GM23248 (cell line): ENCODE data around the gene CHEK1. TPM values are rescaled to one million over a fixed set of nuclear protein-coding genes. Genes with fewer than 3 reads are reported as not detected.

Experiments
- DNase-seq: peaks from one replicate; pipeline ENCODE4 v3.0.0-alpha.2; 2015
- H2AFZ ChIP-seq: fragments of 200-600 bp; sonication (generic); 2 replicates; pipeline ENCODE4 v1.6.1; 2016; ENCODE audit warnings: antibody characterized with exemption
- H3F3A ChIP-seq: fragments of 200-600 bp; sonication (generic); 2 replicates; pipeline ENCODE4 v1.6.1; 2016; ENCODE audit warnings: mild to moderate bottlenecking, antibody characterized with exemption, mixed run types; ENCODE audit not compliant: insufficient read depth
- H3K27ac ChIP-seq: fragments of 200-600 bp; sonication (generic); 2 replicates; pipeline ENCODE4 v1.5.1; 2016; ENCODE audit warnings: mild to moderate bottlenecking
- H3K27me3 ChIP-seq: fragments of 200-600 bp; sonication (generic); replicated peaks from 2 replicates; pipeline ENCODE4 v1.6.1; 2016; ENCODE audit warnings: mild to moderate bottlenecking; ENCODE audit not compliant: insufficient read depth
- H3K36me3 ChIP-seq: fragments of 200-600 bp; sonication (generic); 2 replicates; pipeline ENCODE4 v1.6.1; 2016; ENCODE audit warnings: low read depth, mild to moderate bottlenecking
- H3K4me1 ChIP-seq: fragments of 200-600 bp; sonication (generic); 2 replicates; pipeline ENCODE4 v1.6.1; 2016; ENCODE audit warnings: mild to moderate bottlenecking; ENCODE audit not compliant: insufficient read depth
- H3K4me2 ChIP-seq: fragments of 200-600 bp; sonication (generic); one replicate; pipeline ENCODE4 v1.6.1; 2016; ENCODE audit warnings: mild to moderate bottlenecking; ENCODE audit not compliant: unreplicated experiment
- H3K4me3 ChIP-seq: fragments of 200-600 bp; sonication (generic); 2 replicates; pipeline ENCODE4 v1.5.1; 2016; ENCODE audit warnings: mild to moderate bottlenecking
- H3K79me2 ChIP-seq: fragments of 200-600 bp; sonication (generic); 2 replicates; pipeline ENCODE4 v1.6.1; 2016; ENCODE audit warnings: mild to moderate bottlenecking; ENCODE audit not compliant: insufficient read depth
- H3K9ac ChIP-seq: fragments of 200-600 bp; sonication (generic); 2 replicates; pipeline ENCODE4 v1.6.1; 2016; ENCODE audit warnings: mild to moderate bottlenecking
- H3K9me2 ChIP-seq: fragments of 200-600 bp; sonication (generic); 2 replicates; pipeline ENCODE4 v1.6.1; 2016; ENCODE audit warnings: mixed run types, mild to moderate bottlenecking, moderate library complexity; ENCODE audit not compliant: insufficient read depth
- H3K9me3 ChIP-seq: fragments of 200-600 bp; sonication (generic); one replicate; pipeline ENCODE4 v1.6.1; 2017; ENCODE audit warnings: low read depth
- H4K20me1 ChIP-seq: fragments of 200-600 bp; sonication (generic); 2 replicates; pipeline ENCODE4 v1.6.0; 2016; ENCODE audit not compliant: insufficient read depth
- EZH2 ChIP-seq: fragments of 200-600 bp; sonication (generic); IDR thresholded peaks from 2 replicates; pipeline ENCODE4 v1.6.1; 2018; ENCODE audit warnings: antibody characterized with exemption, mild to moderate bottlenecking; ENCODE audit not compliant: insufficient read depth, poor library complexity, severe bottlenecking
- EZH2phosphoT487 ChIP-seq: fragments of 200-600 bp; sonication (generic); IDR thresholded peaks from 2 replicates; pipeline ENCODE4 v1.6.1; 2018; ENCODE audit warnings: antibody characterized with exemption, moderate library complexity, mild to moderate bottlenecking, low read depth; ENCODE audit not compliant: insufficient read depth
- whole genome bisulfite sequencing, 2 experiments: methylation state at CpG; one replicate each; pipeline ENCODE4 v1.1.6; 2015 to 2017; ENCODE audit warnings: low lambda C conversion rate in 2 of 2, low coverage in 1 of 2; ENCODE audit errors: missing lambda C conversion rate in 2 of 2; 5-methylcytosine and 5-hydroxymethylcytosine counted together
- in situ Hi-C: fragments of 300-500 bp; cut with MboI; formaldehyde crosslinking; loops from 2 replicates; pipeline ENCODE4 v1.15.0; 2020
- polyA plus RNA-seq: library from polyadenylated mRNA; unstranded; fragments of >200 nt; fragmentation: Nextera tagmentation; extraction: Ambion mirVana; gene quantifications from 2 replicates; pipeline ENCODE4 v1.2.1, GENCODE V29; 2016
- total RNA-seq: library from RNA; depleted of rRNA; stranded (reverse); fragments of >200 nt; shearing (Covaris generic); gene quantifications from 2 replicates; pipeline ENCODE4 v1.2.3, GENCODE V29; 2014

The CHEK1 gene
- total and polyA plus RNA-seq, 2 experiments from 2014 or later = 15.1 to 16.8 TPM

DNA sequence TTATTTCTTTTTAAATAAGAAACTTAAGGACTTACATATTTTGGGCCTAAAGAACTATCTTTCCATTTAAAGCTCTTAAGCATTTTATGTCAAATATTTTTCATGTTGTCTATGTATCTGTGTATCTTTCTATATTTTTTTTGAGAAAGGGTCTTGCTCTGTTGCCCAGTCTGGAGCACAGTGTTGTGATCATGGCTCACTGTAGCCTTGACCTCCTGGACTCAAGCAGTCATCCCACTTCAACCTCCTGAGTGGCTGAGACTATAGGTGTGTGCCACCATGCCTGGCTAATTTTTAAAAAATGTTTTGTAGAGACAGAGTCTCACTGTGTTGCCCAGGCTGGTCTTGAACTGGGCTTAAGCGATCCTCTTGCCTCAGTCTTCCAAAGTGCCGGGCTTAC lies 24.3 kb upstream of the CHEK1 start:
- Histone ChIP-seq H3K27ac (no peak overlapping the region), H3K27me3 (no peaks in the 10 kb centered on the region), H4K20me1 (no peaks in the 10 kb centered on the region), H3K4me1 (peaks cover 11% of the 10 kb centered on the region; the same call in 1 of the 2 replicates), H3K36me3 (peaks cover 79% of the 10 kb centered on the region), H3K79me2 (peaks cover 85% of the 10 kb centered on the region), H3K4me2 (no peak overlapping the region), H3K9me2 (no peaks in the 10 kb centered on the region), H3F3A (0 out of 2 replicates have a peak, but pooled peaks cover 8% of the 10 kb centered on the region), H3K9me3 (no peaks in the 10 kb centered on the region), H3K9ac (no peak overlapping the region), H2AFZ (no peak overlapping the region), H3K4me3 (no peak overlapping the region)
- no peak for DNase-seq
- TF ChIP-seq EZH2 (no peak), EZH2phosphoT487 (no peak)
- 78 to 85% methylated on average over 2 of the region's 2 CpGs for WGBS, 2 experiments
- in situ Hi-C loops = no loop called here

GRCh38 chr11:125603207-125603606 lies 21.8 kb upstream of the CHEK1 start:
- TF ChIP-seq EZH2phosphoT487 (no peak), EZH2 (no peak)
- peak; percentile 40 for DNase-seq
- Histone ChIP-seq H3K4me1 (peaks cover 11% of the 10 kb centered on the region; the same call in 1 of the 2 replicates), H2AFZ (no peak overlapping the region), H3K9ac (no peak overlapping the region), H3K9me3 (no peaks in the 10 kb centered on the region), H3K79me2 (peaks cover 69% of the 10 kb centered on the region), H3K36me3 (peaks cover 87% of the 10 kb centered on the region), H3K9me2 (no peaks in the 10 kb centered on the region), H3K4me2 (no peak overlapping the region), H3K4me3 (no peak overlapping the region), H3F3A (0 out of 2 replicates have a peak, but pooled peaks cover 3% of the 10 kb centered on the region), H4K20me1 (no peaks in the 10 kb centered on the region), H3K27me3 (no peaks in the 10 kb centered on the region), H3K27ac (0 out of 2 replicates have a peak overlapping the region, but pooled peaks have one; percentile 5)
- WGBS, 2 experiments = 75 to 76% methylated on average over 3 of the region's 3 CpGs
- in situ Hi-C loops = no loop called here

DNA sequence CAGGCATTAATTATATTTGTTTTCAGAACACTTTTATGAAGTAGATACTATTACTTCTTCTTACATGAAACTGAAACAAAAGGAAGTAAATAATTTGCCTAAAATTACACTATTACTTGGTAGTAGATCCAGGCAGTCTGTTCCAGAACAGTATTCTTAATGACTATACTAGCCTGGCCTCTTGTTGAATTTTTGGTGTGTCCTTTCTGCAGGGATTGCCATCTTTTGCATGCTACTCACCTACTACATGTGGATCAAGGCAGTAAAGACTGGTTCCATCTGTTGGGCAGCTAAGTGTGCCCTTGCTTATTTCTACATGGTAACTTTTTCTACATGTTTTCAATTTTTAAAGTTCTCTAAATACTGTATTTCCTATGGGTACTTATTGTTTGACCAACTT lies 19.5 kb upstream of the CHEK1 start:
- Histone ChIP-seq H4K20me1 (no peaks in the 10 kb centered on the region), H3K4me1 (peaks cover 11% of the 10 kb centered on the region; the same call in 1 of the 2 replicates), H3K79me2 (peaks cover 57% of the 10 kb centered on the region), H3K4me3 (no peak overlapping the region), H3K9me2 (no peaks in the 10 kb centered on the region), H2AFZ (no peak overlapping the region), H3F3A (no peaks in the 10 kb centered on the region), H3K27me3 (no peaks in the 10 kb centered on the region), H3K36me3 (peaks cover 91% of the 10 kb centered on the region), H3K27ac (no peak overlapping the region), H3K9me3 (no peaks in the 10 kb centered on the region), H3K9ac (no peak overlapping the region), H3K4me2 (no peak overlapping the region)
- in situ Hi-C loops = no loop called here
- DNase-seq = no peak
- TF ChIP-seq EZH2 (no peak), EZH2phosphoT487 (no peak)

DNA sequence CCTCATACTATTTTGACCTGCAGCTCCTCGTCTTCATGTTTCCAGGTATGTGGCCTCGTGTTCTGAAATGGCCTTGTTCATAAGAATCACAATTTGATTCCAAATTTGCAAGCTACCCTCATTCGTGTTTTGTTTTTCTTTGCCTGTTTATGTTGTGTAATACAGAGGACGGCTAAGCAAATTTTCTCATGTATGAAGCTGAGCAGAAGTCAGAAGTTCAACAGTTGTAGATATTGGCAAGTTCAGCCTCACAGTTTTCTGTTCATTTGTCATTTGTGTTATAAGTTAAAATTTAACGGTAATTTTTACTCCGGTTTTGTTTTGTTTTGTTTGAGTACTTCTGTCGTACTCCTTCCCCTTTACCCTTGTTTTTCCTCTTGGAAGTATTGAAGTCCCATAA lies 15.4 kb upstream of the CHEK1 start:
- H3K9me3 ChIP-seq = no peaks in the 10 kb centered on the region
- WGBS, 2 experiments = 73 to 74% methylated on average over 7 of the region's 7 CpGs
- no peaks in the 10 kb centered on the region for H3K9me2 ChIP-seq
- H3K27me3 ChIP-seq = no peaks in the 10 kb centered on the region
- no peak overlapping the region for H3K4me3 ChIP-seq
- H3F3A ChIP-seq = no peaks in the 10 kb centered on the region
- no peaks in the 10 kb centered on the region for H4K20me1 ChIP-seq
- TF ChIP-seq EZH2 (no peak), EZH2phosphoT487 (no peak)
- in situ Hi-C loops = no loop called here
- H3K9ac ChIP-seq = no peak overlapping the region
- DNase-seq = no peak
- H3K4me2 ChIP-seq = no peak overlapping the region
- peaks cover 90% of the 10 kb centered on the region for H3K36me3 ChIP-seq
- H3K79me2 ChIP-seq = peaks cover 26% of the 10 kb centered on the region
- H3K27ac ChIP-seq = no peak overlapping the region
- H2AFZ ChIP-seq = no peak overlapping the region
- H3K4me1 ChIP-seq = no peaks in the 10 kb centered on the region

DNA sequence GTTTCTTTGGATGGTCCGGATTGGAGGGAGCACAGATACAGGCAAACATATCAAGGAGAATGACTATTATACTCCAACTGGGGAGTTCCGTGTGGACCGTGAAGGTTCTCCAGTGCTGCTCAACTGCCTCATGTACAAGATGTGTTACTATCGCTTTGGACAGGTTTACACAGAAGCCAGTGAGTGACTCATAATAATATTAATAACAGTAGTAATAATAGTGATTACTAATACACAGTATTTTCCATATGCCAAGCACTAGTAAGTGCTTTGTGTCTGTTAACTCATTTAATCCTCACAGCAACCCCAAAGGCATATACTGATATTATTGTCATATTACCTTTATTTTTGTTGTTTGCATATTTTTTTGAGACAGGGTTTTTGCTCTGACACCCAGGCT lies 6.6 kb upstream of the CHEK1 start:
- Histone ChIP-seq H3K4me3 (no peak overlapping the region), H3F3A (peaks cover 33% of the 10 kb centered on the region), H3K27ac (no peak overlapping the region), H3K4me1 (peaks cover 10% of the 10 kb centered on the region), H3K27me3 (no peaks in the 10 kb centered on the region), H3K79me2 (no peaks in the 10 kb centered on the region; the same call in 1 of the 2 replicates), H2AFZ (no peak overlapping the region), H3K9me2 (no peaks in the 10 kb centered on the region), H3K9me3 (no peaks in the 10 kb centered on the region), H3K4me2 (no peak overlapping the region), H3K9ac (no peak overlapping the region), H4K20me1 (no peaks in the 10 kb centered on the region), H3K36me3 (peaks cover 70% of the 10 kb centered on the region)
- no peak for DNase-seq
- no peak for TF ChIP-seq EZH2phosphoT487
- in situ Hi-C loops = no loop called here
- WGBS, 2 experiments = 81 to 92% methylated on average over 4 of the region's 4 CpGs
